Ishikawa (cell line): ENCODE results near the gene MNX1.

Source experiments
- CEBPB ChIP-seq: IDR thresholded peaks from 2 replicates; pipeline ENCODE4 v1.6.1; 2012
- CREB1 ChIP-seq: IDR thresholded peaks from 2 replicates; pipeline ENCODE4 v1.6.1; 2012; ENCODE audit warnings: low read depth
- EGR1 ChIP-seq: IDR thresholded peaks from 2 replicates; pipeline ENCODE4 v1.6.1; 2012
- EP300 ChIP-seq: IDR thresholded peaks from 2 replicates; pipeline ENCODE4 v1.6.1; 2012; ENCODE audit warnings: borderline replicate concordance
- FOXM1 ChIP-seq: IDR thresholded peaks from 2 replicates; pipeline ENCODE4 v1.6.1; 2012; ENCODE audit warnings: low read depth, borderline replicate concordance
- MAX ChIP-seq: IDR thresholded peaks from 2 replicates; pipeline ENCODE4 v1.6.1; 2012
- NFIC ChIP-seq: IDR thresholded peaks from 2 replicates; pipeline ENCODE4 v1.6.1; 2012
- RAD21 ChIP-seq: IDR thresholded peaks from 2 replicates; pipeline ENCODE4 v1.6.1; 2012; ENCODE audit warnings: low read depth
- REST ChIP-seq: IDR thresholded peaks from 2 replicates; pipeline ENCODE4 v1.6.1; 2012; ENCODE audit warnings: low read depth, mild to moderate bottlenecking
- TAF1 ChIP-seq: IDR thresholded peaks from 2 replicates; pipeline ENCODE4 v1.6.1; 2012; ENCODE audit warnings: low read depth, mild to moderate bottlenecking
- TCF12 ChIP-seq: IDR thresholded peaks from 2 replicates; pipeline ENCODE4 v1.6.1; 2012; ENCODE audit warnings: low read depth
- TEAD4 ChIP-seq: IDR thresholded peaks from 2 replicates; pipeline ENCODE4 v1.6.1; 2012
- USF1 ChIP-seq: IDR thresholded peaks from 2 replicates; pipeline ENCODE4 v1.6.1; 2012
- YY1 ChIP-seq: IDR thresholded peaks from 2 replicates; pipeline ENCODE4 v1.6.1; 2012; ENCODE audit warnings: low read depth
- ZBTB7A ChIP-seq: IDR thresholded peaks from 2 replicates; pipeline ENCODE4 v1.6.1; 2012; ENCODE audit warnings: low read depth

The MNX1 gene

GRCh38 chr7:156989766-156990535 lies 20.5 kb downstream of the MNX1 start:
- no peak for TF ChIP-seq RAD21
- no peak for TF ChIP-seq USF1
- TF ChIP-seq TEAD4: no peak
- no peak for TF ChIP-seq EGR1
- no peak for TF ChIP-seq ZBTB7A
- TF ChIP-seq YY1: no peak
- TF ChIP-seq MAX: no peak
- no peak for TF ChIP-seq REST
- TF ChIP-seq CREB1: no peak
- TF ChIP-seq NFIC: no peak
- no peak for TF ChIP-seq TAF1
- TF ChIP-seq CEBPB: no peak
- TF ChIP-seq FOXM1: no peak
- no peak for TF ChIP-seq EP300

- TF ChIP-seq USF1: no peak
- no peak for TF ChIP-seq MAX
- no peak for TF ChIP-seq NFIC
- TF ChIP-seq FOXM1: no peak
- TF ChIP-seq RAD21: no peak
- no peak for TF ChIP-seq TCF12
- no peak for TF ChIP-seq CREB1
- TF ChIP-seq CEBPB: no peak
- no peak for TF ChIP-seq YY1
- TF ChIP-seq EP300: no peak
Measured at GRCh38 chr7:156988343-156989185, 21.9 kb downstream of the MNX1 start.

- TF ChIP-seq TEAD4: no peak
- no peak for TF ChIP-seq EGR1
- TF ChIP-seq TCF12: no peak
- TF ChIP-seq RAD21: no peak
- TF ChIP-seq FOXM1: no peak
- TF ChIP-seq TAF1: no peak
- TF ChIP-seq EP300: no peak
- no peak for TF ChIP-seq CEBPB
- no peak for TF ChIP-seq CREB1
- no peak for TF ChIP-seq MAX
- no peak for TF ChIP-seq ZBTB7A
- TF ChIP-seq USF1: no peak
Measured at GRCh38 chr7:156986378-156986777, 24.1 kb downstream of the MNX1 start.

GRCh38 chr7:156985101-156985992 lies 25.1 kb downstream of the MNX1 start:
- TF ChIP-seq CEBPB: no peak
- TF ChIP-seq CREB1: no peak
- no peak for TF ChIP-seq USF1
- no peak for TF ChIP-seq YY1
- TF ChIP-seq RAD21: no peak

- TF ChIP-seq RAD21: no peak
- no peak for TF ChIP-seq CREB1
- TF ChIP-seq USF1: no peak
- TF ChIP-seq FOXM1: no peak
- TF ChIP-seq ZBTB7A: no peak
- no peak for TF ChIP-seq EGR1
- TF ChIP-seq TCF12: no peak
- TF ChIP-seq CEBPB: no peak
- no peak for TF ChIP-seq REST
Measured at GRCh38 chr7:156984174-156984891, 26.1 kb downstream of the MNX1 start.
